ENCODE measurements around the gene IGFBP5.

Gene IGFBP5

GRCh38 chr2:216644842-216645635, 50.3 kb downstream of the IGFBP5 start:
- no peak for DNase-seq (ENCODE audit: low read depth in 2 of 2)

- no peak for DNase-seq (ENCODE audit: low read depth in 2 of 2)
Measured at GRCh38 chr2:216643986-216644659, 51.2 kb downstream of the IGFBP5 start.

GRCh38 chr2:216637472-216637871, 57.9 kb downstream of the IGFBP5 start:
- DNase-seq (ENCODE audit: low read depth in 2 of 2) = no peak

GRCh38 chr2:216636551-216637450, 58.5 kb downstream of the IGFBP5 start:
- no peak for DNase-seq (ENCODE audit: low read depth in 2 of 2)

GRCh38 chr2:216635701-216636550, 59.4 kb downstream of the IGFBP5 start:
- DNase-seq (ENCODE audit: low read depth in 2 of 2) = no peak

- no peak for DNase-seq (ENCODE audit: low read depth in 2 of 2)
Measured at GRCh38 chr2:216635171-216635570, 60.2 kb downstream of the IGFBP5 start.

GRCh38 chr2:216634370-216635148, 60.8 kb downstream of the IGFBP5 start:
- DNase-seq (ENCODE audit: low read depth in 2 of 2) = no peak

GRCh38 chr2:216633616-216634369, 61.6 kb downstream of the IGFBP5 start:
- no peak for DNase-seq (ENCODE audit: low read depth in 2 of 2)

- peak; percentile 28 to 30 for DNase-seq (ENCODE audit: low read depth in 2 of 2)
Measured at GRCh38 chr2:216632952-216633615, 62.3 kb downstream of the IGFBP5 start, which contains the start of gene IGFBP2. Gene IGFBP2 (plus strand): TSS chr2:216633420. CDS start chr2:216633524, 104 bp downstream.

GRCh38 chr2:216632346-216632951, 62.9 kb downstream of the IGFBP5 start:
- no peak for DNase-seq (ENCODE audit: low read depth in 2 of 2)

GRCh38 chr2:216629784-216630183, 65.6 kb downstream of the IGFBP5 start:
- no peak for DNase-seq (ENCODE audit: low read depth in 2 of 2)

GRCh38 chr2:216626875-216627245, 68.5 kb downstream of the IGFBP5 start:
- no peak for DNase-seq (ENCODE audit: low read depth in 2 of 2)

- DNase-seq (ENCODE audit: low read depth in 2 of 2) = no peak
Measured at GRCh38 chr2:216626168-216626874, 69.0 kb downstream of the IGFBP5 start.

- no peak for DNase-seq (ENCODE audit: low read depth in 2 of 2)
Measured at GRCh38 chr2:216624251-216624650, 71.1 kb downstream of the IGFBP5 start.

GRCh38 chr2:216622526-216622925, 72.8 kb downstream of the IGFBP5 start:
- DNase-seq (ENCODE audit: low read depth in 2 of 2) = no peak

All from stimulated activated CD8-positive, alpha-beta memory T cell treated with anti-CD3 and anti-CD28 coated beads, Interleukin-2, amount 100 ng/mL, for 48 hours (primary cell).